Lung (tissue), 12 donors: Measurements from ENCODE around the gene CLASP1. TPM values are rescaled to one million over a fixed set of nuclear protein-coding genes. Genes with fewer than 3 reads are reported as not detected.

Source experiments
- ATAC-seq: fragments of 200-7000 bp; cut with Tn5 transposase; one replicate; pipeline ENCODE4 v1.9.1; 2020; ENCODE audit warnings: moderate number of reproducible peaks; ENCODE audit not compliant: insufficient read depth, low FRiP score
- DNase-seq, 3 donors: peaks; one replicate each; pipeline ENCODE4 v3.0.0-alpha.2; 2013 to 2017
- H3K27ac ChIP-seq, 2 donors: one replicate each; pipeline ENCODE4 v1.5.1; 2013; ENCODE audit warnings: mild to moderate bottlenecking in 2 of 2, moderate library complexity in 2 of 2, control low read depth in 1 of 2, inconsistent platforms in 1 of 2, low read depth in 1 of 2, low read length in 1 of 2
- H3K27me3 ChIP-seq, 3 donors: one replicate each; pipeline ENCODE4 v1.5.1; 2013; ENCODE audit warnings: low read length in 2 of 3; ENCODE audit not compliant: control insufficient read depth in 3 of 3, insufficient read depth in 3 of 3
- H3K36me3 ChIP-seq, 4 donors: one replicate each; pipeline ENCODE4 v1.5.1; 2013; ENCODE audit warnings: low read length in 4 of 4, mild to moderate bottlenecking in 1 of 4, moderate library complexity in 1 of 4; ENCODE audit not compliant: control insufficient read depth in 4 of 4, insufficient read depth in 4 of 4
- H3K4me1 ChIP-seq, 5 donors: one replicate each; pipeline ENCODE4 v1.5.1; 2013; ENCODE audit warnings: low read length in 5 of 5, mild to moderate bottlenecking in 2 of 5, moderate library complexity in 1 of 5; ENCODE audit not compliant: control insufficient read depth in 5 of 5, insufficient read depth in 5 of 5
- H3K4me3 ChIP-seq: one replicate; pipeline ENCODE4 v1.5.1; 2013; ENCODE audit warnings: mild to moderate bottlenecking, control low read depth, moderate library complexity
- H3K9ac ChIP-seq, 2 donors: one replicate each; pipeline ENCODE4 v1.5.1; 2013; ENCODE audit warnings: low read length in 2 of 2, control low read depth in 1 of 2; ENCODE audit not compliant: insufficient read depth in 1 of 2
- H3K9me3 ChIP-seq, 4 donors: one replicate each; pipeline ENCODE4 v1.5.1; 2013; ENCODE audit warnings: low read length in 3 of 4, mild to moderate bottlenecking in 1 of 4, moderate library complexity in 1 of 4; ENCODE audit not compliant: control insufficient read depth in 4 of 4, insufficient read depth in 3 of 4
- CTCF ChIP-seq: IDR thresholded peaks from 2 replicates; pipeline ENCODE4 v1.5.1; 2012; ENCODE audit warnings: mild to moderate bottlenecking; ENCODE audit errors: control extremely low read depth, extremely low read depth
- WGBS, 2 donors: extraction: QIAGEN DNeasy Blood & Tissue Kit; methylation state at CpG; one replicate each; pipeline ENCODE4 v1.1.7; 2013; 5-methylcytosine and 5-hydroxymethylcytosine counted together
- polyA plus RNA-seq, 2 donors: library from polyadenylated mRNA; stranded (reverse); fragments of 200-250 nt; gene quantifications; one replicate each; pipeline ENCODE4 v1.2.1, GENCODE V29; 2013
- total RNA-seq, 2 donors: library from RNA; depleted of rRNA in 1 of 2; stranded (reverse); fragments of >200 nt in 1 of 2; gene quantifications; one replicate each; pipeline ENCODE4 v1.2.1, GENCODE V29; 2014 to 2021
- donor health status: control.
- donor health status: control.
- donor health status: Bipolar disorder and iron deficiency.
- donor health status: healthy.
- donor health status: DM: yes; HTN: yes; CAD: no.

CLASP1 gene
- total and polyA plus RNA-seq, 4 donors: 7.4 to 128 (median 30.6) TPM

- TF ChIP-seq CTCF: no peak
- Histone ChIP-seq H3K4me3 (no peak overlapping the region), H3K9ac (no peak overlapping the region), H3K9me3 (no peaks in the 10 kb centered on the region), H3K36me3 (no peaks in the 10 kb centered on the region), H3K27ac (no peak overlapping the region), H3K27me3 (no peaks in the 10 kb centered on the region), H3K4me1 (peaks cover 0 to 7% (median 0%) of the 10 kb centered on the region in 5 donors)
- ATAC-seq (no peak), DNase-seq (no peak)
- 93 to 98% methylated on average over 6 of the region's 6 CpGs for WGBS, 2 donors
Measured at GRCh38 chr2:121690095-121690494, 40.8 kb upstream of the CLASP1 start.

GRCh38 chr2:121689356-121689755, 40.1 kb upstream of the CLASP1 start:
- H3K9me3 ChIP-seq: no peaks in the 10 kb centered on the region
- no peak overlapping the region for H3K4me3 ChIP-seq
- no peak for ATAC-seq
- H3K9ac ChIP-seq: no peak overlapping the region
- no peak overlapping the region for H3K27ac ChIP-seq
- WGBS, 2 donors: 57 to 66% methylated on average over 4 of the region's 4 CpGs
- no peaks in the 10 kb centered on the region for H3K36me3 ChIP-seq
- peaks cover 0 to 7% (median 0%) of the 10 kb centered on the region in 5 donors for H3K4me1 ChIP-seq
- no peaks in the 10 kb centered on the region for H3K27me3 ChIP-seq
- peak; percentile 82 to 90 (median 89) for DNase-seq
- TF ChIP-seq CTCF: no peak

GRCh38 chr2:121688820-121689219, 39.6 kb upstream of the CLASP1 start:
- no peaks in the 10 kb centered on the region for H3K27me3 ChIP-seq
- no peak for TF ChIP-seq CTCF
- WGBS, 2 donors: 91 to 93% methylated on average over 2 of the region's 2 CpGs
- no peak overlapping the region for H3K27ac ChIP-seq
- H3K4me3 ChIP-seq: no peak overlapping the region
- no peak for ATAC-seq
- H3K4me1 ChIP-seq: peaks cover 0 to 7% (median 0%) of the 10 kb centered on the region in 5 donors
- no peak overlapping the region for H3K9ac ChIP-seq
- H3K9me3 ChIP-seq: peaks cover 0 to 1% (median 0%) of the 10 kb centered on the region in 4 donors
- DNase-seq: no peak
- H3K36me3 ChIP-seq: no peaks in the 10 kb centered on the region

- no peak for TF ChIP-seq CTCF
- 96 to 100% methylated on average over 2 of the region's 2 CpGs for WGBS, 2 donors
- Histone ChIP-seq H3K4me1 (peaks cover 0 to 7% (median 0%) of the 10 kb centered on the region in 5 donors), H3K36me3 (no peaks in the 10 kb centered on the region), H3K9ac (no peak overlapping the region), H3K27ac (no peak overlapping the region), H3K9me3 (peaks cover 0 to 14% (median 7%) of the 10 kb centered on the region in 4 donors), H3K27me3 (no peaks in the 10 kb centered on the region), H3K4me3 (no peak overlapping the region)
- ATAC-seq: no peak
- no peak for DNase-seq
Measured at GRCh38 chr2:121686902-121687301, 37.6 kb upstream of the CLASP1 start.
